HG03159 (cell line): Measurements from ENCODE around the gene TMC5.
"Not testable (repeated sequence)": the region's sequence is repeated elsewhere in the genome, so short reads cannot be mapped to it uniquely, and the experiment has no call there.

Experiments used
- ATAC-seq: cut with Tn5 transposase; IDR thresholded peaks from one replicate; pipeline ENCODE4 v1.9.1; 2021; ENCODE audit warnings: mild to moderate bottlenecking, moderate library complexity; ENCODE audit not compliant: unreplicated experiment

TMC5 gene

GRCh38 chr16:19417640-19418039 is at the start of gene TMC5:
TMC5 (plus strand) TSS chr16:19417883; CDS start chr16:19440039, 22,156 bp downstream.
- ATAC-seq = no peak

GRCh38 chr16:19372541-19372940 is 45.1 kb upstream of the TMC5 start:
- ATAC-seq = not testable (repeated sequence)

- ATAC-seq = no peak
These were observed 43.3 kb upstream of the TMC5 start for GRCh38 chr16:19374402-19374801.

GRCh38 chr16:19375561-19376158 is 42.0 kb upstream of the TMC5 start:
- no peak for ATAC-seq

- no peak for ATAC-seq
These were observed 39.8 kb upstream of the TMC5 start for GRCh38 chr16:19377864-19378263.

- no peak for ATAC-seq
These were observed 39.2 kb upstream of the TMC5 start for GRCh38 chr16:19378511-19378910.

- no peak for ATAC-seq
These were observed 37.8 kb upstream of the TMC5 start for GRCh38 chr16:19379838-19380237.

GRCh38 chr16:19380328-19380727 is 37.4 kb upstream of the TMC5 start:
- ATAC-seq = no peak

GRCh38 chr16:19382084-19382801 is 35.4 kb upstream of the TMC5 start:
- ATAC-seq = no peak

- no peak for ATAC-seq
These were observed 34.5 kb upstream of the TMC5 start for GRCh38 chr16:19382887-19383816.

GRCh38 chr16:19384656-19385055 is 33.0 kb upstream of the TMC5 start:
- ATAC-seq = no peak

- ATAC-seq = no peak
These were observed 31.2 kb upstream of the TMC5 start for GRCh38 chr16:19386525-19386924.

- no peak for ATAC-seq
These were observed 28.4 kb upstream of the TMC5 start for GRCh38 chr16:19389246-19389645.

GRCh38 chr16:19391185-19391776 is 26.4 kb upstream of the TMC5 start:
- ATAC-seq = not testable (repeated sequence)

- ATAC-seq = no peak
These were observed 25.3 kb upstream of the TMC5 start for GRCh38 chr16:19392352-19392751.

GRCh38 chr16:19393226-19394111 is 24.2 kb upstream of the TMC5 start:
- ATAC-seq = no peak

GRCh38 chr16:19395646-19396267 is 21.9 kb upstream of the TMC5 start:
- ATAC-seq = not testable (repeated sequence)

- no peak for ATAC-seq
These were observed 21.1 kb upstream of the TMC5 start for GRCh38 chr16:19396555-19397011.

- not testable (repeated sequence) for ATAC-seq
These were observed 20.3 kb upstream of the TMC5 start for GRCh38 chr16:19397373-19397772.

GRCh38 chr16:19400711-19401110 is 17.0 kb upstream of the TMC5 start:
- ATAC-seq = no peak
